NT2/D1 (cell line): ENCODE measurements around the gene ATP13A2.

Experiments used
- DNase-seq: peaks from one replicate; pipeline ENCODE4 v3.0.0-alpha.2; 2011; ENCODE audit warnings: low read depth, low spot score
- H3K27me3 ChIP-seq: 2 replicates; pipeline ENCODE4 v1.6.0; 2011; ENCODE audit warnings: mild to moderate bottlenecking; ENCODE audit not compliant: insufficient read length, insufficient read depth
- H3K36me3 ChIP-seq: 2 replicates; pipeline ENCODE4 v1.6.1; 2011; ENCODE audit warnings: mild to moderate bottlenecking, low read length, mixed read lengths; ENCODE audit not compliant: insufficient read depth, insufficient read length
- H3K4me1 ChIP-seq: 2 replicates; pipeline ENCODE4 v1.5.1; 2011; ENCODE audit not compliant: insufficient read depth, insufficient read length
- H3K4me3 ChIP-seq: 2 replicates; pipeline ENCODE4 v1.5.1; 2011; ENCODE audit warnings: low read depth; ENCODE audit not compliant: insufficient read length
- H3K9ac ChIP-seq: 2 replicates; pipeline ENCODE4 v1.6.0; 2011; ENCODE audit warnings: low read depth; ENCODE audit not compliant: insufficient read length
- H3K9me3 ChIP-seq: 2 replicates; pipeline ENCODE4 v1.5.1; 2011; ENCODE audit warnings: mild to moderate bottlenecking, low read length; ENCODE audit not compliant: insufficient read depth
- SUZ12 ChIP-seq: IDR thresholded peaks from 2 replicates; pipeline ENCODE4 v1.6.1; 2011; ENCODE audit not compliant: insufficient read length, insufficient read depth; ENCODE audit errors: extremely low read depth
- YY1 ChIP-seq: IDR thresholded peaks from 2 replicates; pipeline ENCODE4 v1.6.1; 2011; ENCODE audit not compliant: insufficient read length, insufficient read depth
- ZNF274 ChIP-seq: IDR thresholded peaks from 2 replicates; pipeline ENCODE4 v1.6.1; 2011; ENCODE audit warnings: mild to moderate bottlenecking, low read depth, low read length

ATP13A2 gene

GRCh38 chr1:16999863-17000262, 11.9 kb downstream of the ATP13A2 start:
- TF ChIP-seq YY1 (no peak), ZNF274 (no peak), SUZ12 (no peak)
- H3K36me3 ChIP-seq, result peaks cover 56% of the 10 kb centered on the region
- DNase-seq, result no peak
- no peaks in the 10 kb centered on the region for H3K4me1 ChIP-seq
- H3K27me3 ChIP-seq, result no peaks in the 10 kb centered on the region
- H3K4me3 ChIP-seq, result no peak overlapping the region
- H3K9me3 ChIP-seq, result no peaks in the 10 kb centered on the region
- H3K9ac ChIP-seq, result no peak overlapping the region

DNA sequence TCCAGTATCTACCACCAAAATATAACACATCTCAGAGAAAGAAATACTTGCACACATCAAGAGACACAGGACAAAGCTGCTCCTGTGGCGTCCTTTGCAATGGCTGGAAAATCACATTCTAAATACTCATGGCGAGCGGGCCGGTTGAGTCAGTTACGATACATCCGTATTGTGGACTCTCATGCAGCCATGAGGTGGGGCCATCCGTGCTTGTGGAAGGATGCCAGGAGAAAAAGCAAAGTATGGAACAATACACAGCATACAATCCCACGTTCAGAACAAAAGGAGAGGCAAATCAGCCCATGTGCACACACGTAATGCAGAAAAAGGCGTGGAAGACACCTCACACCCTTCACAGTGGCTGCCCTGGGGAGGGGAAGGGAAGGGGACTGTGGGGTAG, 13.1 kb downstream of the ATP13A2 start:
- Histone ChIP-seq H3K9ac (no peak overlapping the region), H3K27me3 (no peaks in the 10 kb centered on the region), H3K36me3 (peaks cover 48% of the 10 kb centered on the region), H3K4me1 (no peaks in the 10 kb centered on the region), H3K4me3 (no peak overlapping the region), H3K9me3 (no peaks in the 10 kb centered on the region)
- no peak for DNase-seq
- TF ChIP-seq SUZ12 (no peak), YY1 (no peak), ZNF274 (no peak)

DNA sequence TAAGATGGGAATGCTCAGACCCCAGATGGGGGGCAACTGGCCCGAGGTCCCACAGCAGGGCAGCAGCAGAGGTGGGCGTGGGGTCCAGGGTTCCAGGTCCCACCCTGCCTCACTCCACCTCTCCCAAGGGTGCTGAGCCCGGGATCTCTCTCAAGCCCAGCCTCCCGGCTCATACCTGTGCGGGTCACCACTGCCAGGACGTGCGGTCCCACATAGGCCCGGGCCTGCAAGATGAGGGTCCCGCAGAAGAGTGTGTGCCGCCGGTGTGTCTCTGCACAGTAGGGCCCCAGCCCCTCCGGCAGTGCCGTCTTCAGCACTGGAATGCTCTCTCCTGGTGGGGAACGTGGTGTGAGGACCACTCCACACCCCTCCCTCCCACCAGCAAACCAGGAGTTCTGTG, 14.9 kb downstream of the ATP13A2 start:
- TF ChIP-seq YY1 (no peak), SUZ12 (no peak), ZNF274 (no peak)
- DNase-seq, result no peak
- no peak overlapping the region for H3K9ac ChIP-seq
- H3K4me1 ChIP-seq, result no peaks in the 10 kb centered on the region
- no peaks in the 10 kb centered on the region for H3K27me3 ChIP-seq
- H3K36me3 ChIP-seq, result peaks cover 45% of the 10 kb centered on the region
- H3K9me3 ChIP-seq, result no peaks in the 10 kb centered on the region
- H3K4me3 ChIP-seq, result no peak overlapping the region

DNA sequence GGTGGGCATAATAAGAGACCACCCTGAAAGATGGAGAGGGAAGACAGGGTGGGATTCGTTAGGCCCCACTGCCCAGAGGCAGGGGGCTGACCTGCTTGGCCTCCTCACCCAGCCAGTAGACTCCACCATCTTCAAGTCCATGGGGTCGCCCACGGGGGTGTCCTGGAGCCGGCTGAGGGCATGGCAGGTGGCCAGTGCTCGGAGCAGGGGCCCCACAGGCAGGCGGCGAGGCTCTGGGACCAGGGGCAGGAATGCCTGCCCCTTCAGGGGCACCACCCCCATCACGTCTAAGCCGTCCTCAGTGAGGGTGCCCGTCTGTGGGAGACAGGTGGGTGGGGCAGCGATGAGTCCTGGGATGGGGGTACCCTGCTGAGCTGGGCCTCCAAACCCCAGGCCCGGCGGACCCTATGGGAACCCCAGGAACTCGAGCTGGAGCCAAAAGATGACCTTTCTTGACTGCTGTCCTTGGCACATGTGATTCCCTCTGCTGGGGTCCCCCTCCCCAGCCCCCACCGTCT, 18.1 kb downstream of the ATP13A2 start:
- Histone ChIP-seq H3K9ac (no peak overlapping the region), H3K4me3 (no peak overlapping the region), H3K9me3 (no peaks in the 10 kb centered on the region), H3K4me1 (no peaks in the 10 kb centered on the region), H3K27me3 (no peaks in the 10 kb centered on the region), H3K36me3 (peaks cover 47% of the 10 kb centered on the region)
- TF ChIP-seq ZNF274, result no peak
- TF ChIP-seq SUZ12, result no peak
- no peak for TF ChIP-seq YY1
- no peak for DNase-seq

- TF ChIP-seq ZNF274, result no peak
- no peak for TF ChIP-seq YY1
- TF ChIP-seq SUZ12, result no peak
These were observed 19.1 kb downstream of the ATP13A2 start for GRCh38 chr1:16992675-16993074.

GRCh38 chr1:16992102-16992501, 19.6 kb downstream of the ATP13A2 start:
- no peak for DNase-seq
- no peak overlapping the region for H3K9ac ChIP-seq
- no peaks in the 10 kb centered on the region for H3K9me3 ChIP-seq
- no peak overlapping the region for H3K4me3 ChIP-seq
- peaks cover 53% of the 10 kb centered on the region for H3K36me3 ChIP-seq
- H3K4me1 ChIP-seq, result peaks cover 2% of the 10 kb centered on the region
- TF ChIP-seq ZNF274, result no peak
- no peak for TF ChIP-seq YY1
- TF ChIP-seq SUZ12, result no peak
- H3K27me3 ChIP-seq, result no peaks in the 10 kb centered on the region

More at GRCh38 chr1:16992675-16993074, 19.1 kb downstream of the ATP13A2 start:
- no peak overlapping the region for H3K9ac ChIP-seq
- no peaks in the 10 kb centered on the region for H3K9me3 ChIP-seq
- no peak overlapping the region for H3K4me3 ChIP-seq
- H3K4me1 ChIP-seq, result no peaks in the 10 kb centered on the region
- DNase-seq, result no peak
- no peaks in the 10 kb centered on the region for H3K27me3 ChIP-seq
- H3K36me3 ChIP-seq, result peaks cover 49% of the 10 kb centered on the region

GRCh38 chr1:16991571-16991970, 20.2 kb downstream of the ATP13A2 start:
- no peak for DNase-seq
- Histone ChIP-seq H3K27me3 (no peaks in the 10 kb centered on the region), H3K9me3 (no peaks in the 10 kb centered on the region), H3K36me3 (peaks cover 51% of the 10 kb centered on the region), H3K9ac (no peak overlapping the region), H3K4me1 (peaks cover 4% of the 10 kb centered on the region), H3K4me3 (no peak overlapping the region)
- no peak for TF ChIP-seq YY1
- TF ChIP-seq ZNF274, result no peak
- no peak for TF ChIP-seq SUZ12
